Astrocyte of the spinal cord (primary cell): ENCODE data around the gene TSPAN32.
"Not testable (repeated sequence)": the region's sequence is repeated elsewhere in the genome, so short reads cannot be mapped to it uniquely, and the experiment has no call there.

Experiments used
- DNase-seq: peaks from one replicate; pipeline ENCODE4 v3.0.0; 2011; ENCODE audit warnings: low read depth, low spot score
- H3K4me3 ChIP-seq: 2 replicates; pipeline ENCODE4 v1.5.1; 2011; ENCODE audit warnings: low read depth, mild to moderate bottlenecking, low read length, moderate library complexity
- in situ Hi-C: cut with HindIII; loops from 2 replicates; pipeline ENCODE4 v1.10.0; 2017; ENCODE audit warnings: low sequenced_read_pairs
- TF ChIP-seq, protein P1 (sequence below): IDR thresholded peaks from 2 replicates; pipeline ENCODE4 v1.5.1; 2012; ENCODE audit warnings: low read depth, mild to moderate bottlenecking, low read length, inconsistent platforms

Gene TSPAN32

DNA sequence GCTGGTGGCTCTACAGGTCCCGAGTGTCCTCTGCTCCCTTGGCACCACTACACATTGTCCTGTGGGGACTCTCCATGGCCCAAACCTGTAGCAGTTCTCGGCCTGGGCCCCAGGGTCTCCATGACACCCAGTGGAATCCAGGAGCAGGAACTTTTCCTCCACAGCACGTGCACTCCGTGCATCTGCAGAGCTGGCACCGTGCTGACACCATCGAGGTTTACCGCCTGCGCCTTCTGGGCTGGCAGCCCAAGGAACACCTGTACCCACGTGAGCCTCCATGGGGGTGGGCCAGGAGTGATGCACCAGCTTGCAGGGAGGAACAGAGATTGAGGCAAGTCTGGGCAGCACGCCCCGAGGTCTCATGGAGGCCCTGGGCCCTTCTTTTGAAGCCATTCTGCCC, 25.2 kb downstream of the TSPAN32 start:
- no peak overlapping the region for H3K4me3 ChIP-seq
- TF ChIP-seq, protein P1, sequence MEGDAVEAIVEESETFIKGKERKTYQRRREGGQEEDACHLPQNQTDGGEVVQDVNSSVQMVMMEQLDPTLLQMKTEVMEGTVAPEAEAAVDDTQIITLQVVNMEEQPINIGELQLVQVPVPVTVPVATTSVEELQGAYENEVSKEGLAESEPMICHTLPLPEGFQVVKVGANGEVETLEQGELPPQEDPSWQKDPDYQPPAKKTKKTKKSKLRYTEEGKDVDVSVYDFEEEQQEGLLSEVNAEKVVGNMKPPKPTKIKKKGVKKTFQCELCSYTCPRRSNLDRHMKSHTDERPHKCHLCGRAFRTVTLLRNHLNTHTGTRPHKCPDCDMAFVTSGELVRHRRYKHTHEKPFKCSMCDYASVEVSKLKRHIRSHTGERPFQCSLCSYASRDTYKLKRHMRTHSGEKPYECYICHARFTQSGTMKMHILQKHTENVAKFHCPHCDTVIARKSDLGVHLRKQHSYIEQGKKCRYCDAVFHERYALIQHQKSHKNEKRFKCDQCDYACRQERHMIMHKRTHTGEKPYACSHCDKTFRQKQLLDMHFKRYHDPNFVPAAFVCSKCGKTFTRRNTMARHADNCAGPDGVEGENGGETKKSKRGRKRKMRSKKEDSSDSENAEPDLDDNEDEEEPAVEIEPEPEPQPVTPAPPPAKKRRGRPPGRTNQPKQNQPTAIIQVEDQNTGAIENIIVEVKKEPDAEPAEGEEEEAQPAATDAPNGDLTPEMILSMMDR = no peak
- in situ Hi-C loops = no loop called here
- DNase-seq = no peak

DNA sequence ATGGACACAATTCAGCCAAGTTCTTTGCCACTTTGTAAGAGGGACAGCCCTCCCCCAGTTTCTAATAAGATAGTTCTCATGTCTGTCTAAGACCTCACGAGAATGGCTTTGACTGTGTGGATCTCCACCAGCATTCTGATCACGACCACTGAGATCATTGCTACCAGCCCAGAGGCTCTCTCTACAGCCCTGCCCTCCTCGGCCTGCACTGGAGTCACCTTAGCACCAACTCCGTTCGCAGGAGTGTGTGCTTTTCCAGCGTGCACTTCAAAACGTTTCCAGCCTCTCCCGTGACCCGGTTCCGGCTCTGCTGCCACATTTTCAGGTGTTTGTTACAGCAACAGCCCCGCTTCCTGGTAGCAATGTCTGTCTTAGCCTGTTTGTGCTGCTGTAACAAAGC, 26.2 kb downstream of the TSPAN32 start:
- no peak for DNase-seq
- no peak overlapping the region for H3K4me3 ChIP-seq
- TF ChIP-seq, protein P1 = no peak
- in situ Hi-C loops = no loop called here

DNA sequence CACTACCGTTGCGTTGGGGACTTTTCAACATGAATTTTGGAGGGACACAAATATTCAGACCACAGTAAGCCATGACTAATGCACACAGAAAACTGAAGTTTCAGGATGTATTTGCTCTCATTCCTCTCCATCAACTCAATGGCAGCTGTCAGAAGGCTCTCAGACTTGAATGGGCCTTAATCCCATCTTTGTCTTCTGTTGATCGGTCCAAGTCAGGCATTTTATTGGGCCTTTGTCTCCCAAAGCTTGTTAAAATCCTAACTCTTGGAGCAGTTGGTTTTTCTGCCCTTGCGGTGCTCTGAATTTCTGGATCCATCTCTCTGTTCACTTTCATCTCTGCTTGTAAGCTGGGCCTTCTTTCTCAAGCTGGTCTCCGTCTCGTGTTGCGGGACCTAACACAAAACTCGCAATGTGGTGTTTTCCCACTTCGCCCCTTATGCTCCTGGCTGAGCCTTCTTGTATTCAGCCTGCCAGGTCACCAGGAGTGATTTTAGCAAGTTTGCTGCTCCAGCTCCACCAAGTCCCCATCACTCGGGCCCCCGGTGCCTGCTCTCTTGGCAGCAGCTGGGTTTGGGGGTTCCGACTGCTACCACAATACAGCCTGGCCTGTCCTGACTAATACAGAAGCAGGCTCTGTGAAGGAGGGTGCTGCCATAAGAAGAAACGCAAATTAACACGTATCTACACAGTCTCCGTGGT, 27.0 kb downstream of the TSPAN32 start:
- in situ Hi-C loops = no loop called here
- DNase-seq = no peak
- H3K4me3 ChIP-seq = no peak overlapping the region
- TF ChIP-seq, protein P1 = no peak

DNA sequence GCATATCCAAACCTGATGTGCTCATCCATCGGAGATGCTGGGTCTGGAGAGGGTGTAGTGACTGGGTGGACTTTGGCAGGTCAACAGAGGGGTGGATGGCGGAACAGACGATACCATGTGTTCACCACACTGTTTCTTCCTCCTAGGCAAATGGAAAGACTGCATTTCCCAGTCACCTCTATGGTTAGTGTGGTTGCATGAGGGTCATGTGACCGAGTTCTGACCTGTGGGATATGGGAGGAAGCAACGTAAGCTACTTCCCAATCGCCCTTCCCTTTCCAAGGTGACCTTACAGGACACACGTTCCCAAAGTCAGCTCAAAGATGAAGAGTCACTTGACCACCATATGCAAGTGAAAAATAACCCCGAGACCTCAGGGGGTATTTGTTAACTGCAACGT, 27.7 kb downstream of the TSPAN32 start:
- DNase-seq = no peak
- in situ Hi-C loops = no loop called here
- H3K4me3 ChIP-seq = no peak overlapping the region
- TF ChIP-seq, protein P1 = no peak

DNA sequence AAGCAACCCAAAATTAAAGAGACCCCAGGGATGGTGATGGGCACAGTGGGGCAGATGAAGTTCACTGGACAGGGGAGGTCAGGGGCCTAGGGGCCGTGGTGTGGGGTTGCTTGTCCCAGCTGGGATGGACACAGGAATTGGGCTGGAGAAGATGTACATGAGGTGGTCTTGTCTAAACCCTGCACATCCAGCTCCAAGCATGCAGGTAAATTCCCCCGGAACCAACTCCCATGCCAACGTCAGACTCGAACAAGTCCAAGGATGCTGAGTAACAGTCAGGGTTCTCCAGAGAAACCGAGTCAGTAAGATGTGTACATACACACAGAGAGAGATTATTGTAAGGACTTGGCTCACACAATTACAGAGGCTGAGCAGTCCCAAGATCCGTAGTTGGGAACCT, 28.9 kb downstream of the TSPAN32 start:
- in situ Hi-C loops = no loop called here
- no peak for DNase-seq
- TF ChIP-seq, protein P1 = no peak

DNA sequence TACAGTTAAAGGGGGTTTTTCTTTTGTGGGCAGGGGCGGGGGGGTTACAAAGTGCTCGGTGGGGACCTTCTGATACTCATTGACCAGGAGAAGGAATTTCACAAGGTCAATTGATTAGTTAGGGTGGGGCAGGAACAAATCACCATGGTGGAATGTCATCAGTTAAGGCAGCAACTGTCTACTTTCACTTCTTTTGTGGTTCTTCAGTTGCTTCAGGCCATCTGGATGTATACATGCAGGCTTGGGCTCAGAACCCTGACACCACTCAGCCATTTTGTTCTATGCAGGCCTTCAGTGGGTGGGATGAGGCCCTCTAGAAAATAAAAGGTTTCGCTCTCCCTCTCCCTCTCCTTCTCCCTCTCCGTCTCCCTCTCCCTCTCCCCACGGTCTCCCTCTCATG, 29.6 kb downstream of the TSPAN32 start:
- TF ChIP-seq, protein P1 = no peak
- H3K4me3 ChIP-seq = no peak overlapping the region
- DNase-seq = no peak
- in situ Hi-C loops = no loop called here

More for the DNA sequence above, 28.9 kb downstream of the TSPAN32 start:
- no peak overlapping the region for H3K4me3 ChIP-seq

DNA sequence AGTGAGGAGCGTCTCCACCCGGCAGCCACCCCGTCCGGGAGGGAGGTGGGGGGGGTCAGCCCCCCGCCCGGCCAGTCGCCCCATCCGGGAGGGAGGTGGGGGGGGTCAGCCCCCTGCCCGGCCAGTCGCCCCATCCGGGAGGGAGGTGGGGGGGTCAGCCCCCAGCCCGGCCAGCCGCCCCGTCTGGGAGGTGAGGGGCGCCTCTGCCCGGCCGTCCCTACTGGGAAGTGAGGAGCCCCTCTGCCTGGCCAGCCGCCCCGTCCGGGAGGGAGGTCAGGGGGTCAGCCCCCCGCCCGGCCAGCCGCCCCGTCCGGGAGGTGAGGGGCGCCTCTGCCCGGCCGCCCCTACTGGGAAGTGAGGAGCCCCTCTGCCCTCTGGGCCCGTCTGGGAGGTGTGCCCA, 30.8 kb downstream of the TSPAN32 start:
- H3K4me3 ChIP-seq, in situ Hi-C loops, DNase-seq: not testable (repeated sequence)

DNA sequence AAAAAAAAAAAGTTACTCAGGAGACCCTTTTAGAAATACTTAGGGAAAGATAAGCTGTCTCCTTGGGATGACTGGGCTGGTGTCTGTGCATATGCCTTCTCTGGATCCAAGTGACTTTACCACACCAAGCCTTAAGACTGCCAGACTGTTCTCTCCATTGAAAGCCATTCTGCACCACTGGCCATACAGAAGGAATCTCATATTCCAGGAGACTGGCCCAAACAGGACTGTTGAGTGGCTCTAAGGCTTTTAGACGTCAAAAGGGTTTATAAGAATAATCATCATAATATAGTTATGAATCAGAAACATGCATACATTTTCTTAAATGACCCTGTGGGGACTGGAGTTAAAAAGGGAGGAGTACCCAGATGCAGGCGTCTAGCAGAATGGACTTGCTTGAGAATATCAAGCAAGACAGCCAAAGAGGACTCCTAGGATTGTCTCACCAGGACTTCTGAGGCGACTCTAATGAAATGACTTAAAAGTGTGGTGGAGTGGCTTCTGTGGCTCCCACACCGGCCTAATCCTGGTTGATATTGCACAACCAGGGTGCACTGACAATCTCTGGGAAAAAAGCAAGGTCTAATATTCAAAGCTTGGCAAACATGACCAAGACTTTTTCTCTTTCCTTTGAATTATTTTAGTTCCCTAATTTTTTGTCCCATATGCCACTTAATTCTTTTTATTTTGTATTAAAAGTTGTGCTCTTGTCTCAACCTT, 31.8 kb downstream of the TSPAN32 start:
- in situ Hi-C loops, DNase-seq, H3K4me3 ChIP-seq: not testable (repeated sequence)

DNA sequence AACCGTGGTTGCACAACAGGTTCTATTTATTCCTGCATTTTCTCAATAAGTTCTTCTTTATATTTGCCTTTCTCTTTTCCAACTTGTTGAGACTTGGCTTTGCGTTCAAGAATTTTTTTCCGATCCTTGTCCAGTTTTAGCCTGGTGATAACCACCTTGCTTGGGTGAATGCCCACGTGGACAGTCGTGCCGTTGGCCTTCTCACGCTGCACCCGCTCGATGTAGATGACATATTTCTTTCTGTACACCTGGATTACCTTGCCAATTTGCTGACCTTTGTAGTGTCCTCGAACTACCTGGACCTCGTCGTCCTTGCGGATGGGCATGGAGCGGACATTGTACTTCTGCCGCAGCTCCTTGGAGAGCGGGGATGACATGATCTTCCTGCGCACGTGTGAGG, 33.5 kb downstream of the TSPAN32 start:
- H3K4me3 ChIP-seq, in situ Hi-C loops, DNase-seq: not testable (repeated sequence)

DNA sequence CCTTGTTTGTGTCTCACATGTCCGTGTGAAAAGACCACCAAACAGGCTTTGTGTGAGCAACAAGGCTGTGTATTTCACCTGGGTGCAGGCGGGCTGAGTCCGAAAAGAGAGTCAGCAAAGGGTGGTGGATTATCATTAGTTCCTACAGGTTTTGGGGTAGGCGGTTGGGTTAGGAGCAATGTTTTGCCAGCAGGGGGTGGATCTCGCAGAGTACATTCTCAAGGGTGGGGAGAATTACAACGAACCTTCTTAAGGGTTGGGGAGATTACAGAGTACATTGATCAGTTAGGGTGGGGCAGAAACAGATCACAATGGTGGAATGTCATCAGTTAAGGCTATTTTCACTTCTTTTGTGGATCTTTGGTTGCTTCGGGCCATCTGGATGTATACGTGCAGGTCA, 36.9 kb downstream of the TSPAN32 start:
- DNase-seq, in situ Hi-C loops, H3K4me3 ChIP-seq: not testable (repeated sequence)
